GM18505 (cell line): ENCODE measurements around the gene PRDX2.
"Not testable (repeated sequence)": the region's sequence is repeated elsewhere in the genome, so short reads cannot be mapped to it uniquely, and the experiment has no call there.

ENCODE experiments used
- ATAC-seq: cut with Tn5 transposase; IDR thresholded peaks from one replicate; pipeline ENCODE4 v1.9.1; 2021; ENCODE audit not compliant: unreplicated experiment
- POLR2A ChIP-seq: IDR thresholded peaks from 4 replicates; pipeline ENCODE4 v1.6.1; 2011; ENCODE audit warnings: borderline replicate concordance; ENCODE audit not compliant: insufficient read depth, insufficient read length; ENCODE audit errors: extremely low read depth

PRDX2 gene

DNA sequence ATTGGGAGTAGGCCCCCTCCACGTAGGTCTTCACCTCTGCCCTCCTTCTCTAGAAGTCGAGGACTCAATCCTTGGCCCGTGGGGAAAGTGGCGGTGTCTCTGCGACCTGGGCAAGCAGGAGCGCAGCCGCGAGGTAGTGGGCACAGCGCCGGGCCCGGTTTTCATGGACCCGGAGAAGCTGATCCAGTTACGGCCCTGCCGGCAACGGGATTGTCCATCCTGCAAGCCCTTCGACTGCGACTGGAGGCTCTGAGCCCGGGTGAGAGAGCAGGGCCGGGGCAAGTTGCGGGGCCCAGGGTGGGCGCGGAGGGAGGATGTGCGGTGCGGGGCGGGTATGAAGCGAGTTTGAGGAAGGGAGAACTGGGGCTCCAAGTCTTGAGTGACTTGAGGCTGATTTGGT, 2.5 kb upstream of the PRDX2 start:
- TF ChIP-seq POLR2A, result no peak
- ATAC-seq, result no peak

DNA sequence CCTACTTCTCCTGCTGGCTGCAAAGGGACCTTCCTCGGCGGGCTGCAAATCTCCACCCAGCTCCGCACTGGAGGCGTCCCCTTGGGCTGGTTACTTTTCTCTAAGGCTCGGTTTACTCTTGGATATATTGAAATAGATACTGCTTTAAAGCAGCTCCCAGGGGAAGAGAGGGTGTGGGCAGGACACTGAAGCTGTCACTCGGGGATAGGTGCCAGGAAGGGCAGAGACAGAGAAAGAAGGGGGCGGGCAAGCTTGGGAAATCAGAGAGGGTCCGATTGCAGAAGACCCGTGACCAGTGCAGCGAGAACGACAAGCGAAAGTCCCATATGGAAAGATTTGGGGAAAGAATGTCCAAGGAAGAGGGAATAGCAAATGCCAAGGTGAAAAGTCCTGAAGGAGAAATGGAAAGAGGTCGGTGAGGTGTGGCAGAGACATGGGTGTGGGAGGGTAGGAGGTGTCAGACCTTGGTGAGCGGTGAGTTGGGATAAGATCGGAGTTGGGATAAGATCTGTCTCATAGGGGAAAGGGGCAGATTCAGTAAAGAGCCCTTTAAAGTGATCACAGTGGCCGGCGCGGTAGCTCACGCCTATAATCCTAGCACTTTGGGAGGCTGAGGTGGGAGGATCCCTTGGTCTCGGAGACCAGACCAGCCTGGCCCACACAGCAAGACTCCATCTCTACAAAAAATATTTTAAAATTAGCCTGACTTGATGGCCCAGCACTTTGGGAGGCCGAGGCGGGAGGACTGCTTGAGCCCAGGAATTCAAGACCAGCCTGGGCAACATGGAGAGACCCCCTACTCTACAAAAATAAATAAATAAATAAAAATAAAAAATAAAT, 887 bp upstream of the PRDX2 start:
- no peak for TF ChIP-seq POLR2A
- ATAC-seq, result no peak

DNA sequence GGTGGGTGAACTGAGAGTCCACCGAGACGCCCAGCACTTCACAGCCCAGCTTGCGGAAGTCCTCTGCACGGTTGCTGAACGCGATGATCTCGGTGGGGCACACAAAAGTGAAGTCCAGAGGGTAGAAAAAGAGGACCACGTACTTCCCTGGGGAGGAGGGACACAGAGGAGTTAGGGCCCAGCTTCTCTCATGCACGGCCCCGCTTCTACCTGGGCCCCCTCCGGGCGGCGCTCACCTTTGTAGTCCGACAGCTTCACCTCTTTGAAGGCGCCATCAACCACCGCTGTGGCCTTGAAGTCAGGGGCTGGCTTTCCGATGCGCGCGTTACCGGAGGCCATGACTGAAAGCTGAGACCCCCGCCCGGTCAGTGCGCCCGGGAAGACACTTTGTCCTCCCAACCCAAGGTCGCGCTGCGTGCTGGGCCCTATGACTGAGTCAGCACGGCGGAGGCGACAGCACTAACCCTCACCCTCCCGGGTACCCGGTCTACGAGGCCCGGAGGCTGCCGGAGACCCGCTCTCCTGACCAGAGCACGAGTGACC, 606 bp downstream of the PRDX2 start:
- TF ChIP-seq POLR2A, result no peak
- ATAC-seq, result no peak

DNA sequence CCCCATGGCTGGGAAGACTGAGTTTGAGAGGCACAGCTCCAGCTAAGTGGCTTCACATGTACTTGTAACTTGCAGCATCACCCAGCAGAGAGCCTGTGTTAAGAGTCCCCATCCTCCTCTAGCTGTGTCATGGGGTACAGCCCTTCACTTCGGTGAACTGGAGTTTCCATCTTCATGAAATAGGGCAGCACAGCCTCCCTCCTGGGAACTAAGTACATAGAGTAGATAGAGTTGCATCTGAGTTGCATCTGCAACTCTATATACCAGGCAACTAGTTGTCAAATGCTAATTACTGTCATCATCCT, 1.2 kb downstream of the PRDX2 start:
- TF ChIP-seq POLR2A, result no peak
- ATAC-seq, result no peak

DNA sequence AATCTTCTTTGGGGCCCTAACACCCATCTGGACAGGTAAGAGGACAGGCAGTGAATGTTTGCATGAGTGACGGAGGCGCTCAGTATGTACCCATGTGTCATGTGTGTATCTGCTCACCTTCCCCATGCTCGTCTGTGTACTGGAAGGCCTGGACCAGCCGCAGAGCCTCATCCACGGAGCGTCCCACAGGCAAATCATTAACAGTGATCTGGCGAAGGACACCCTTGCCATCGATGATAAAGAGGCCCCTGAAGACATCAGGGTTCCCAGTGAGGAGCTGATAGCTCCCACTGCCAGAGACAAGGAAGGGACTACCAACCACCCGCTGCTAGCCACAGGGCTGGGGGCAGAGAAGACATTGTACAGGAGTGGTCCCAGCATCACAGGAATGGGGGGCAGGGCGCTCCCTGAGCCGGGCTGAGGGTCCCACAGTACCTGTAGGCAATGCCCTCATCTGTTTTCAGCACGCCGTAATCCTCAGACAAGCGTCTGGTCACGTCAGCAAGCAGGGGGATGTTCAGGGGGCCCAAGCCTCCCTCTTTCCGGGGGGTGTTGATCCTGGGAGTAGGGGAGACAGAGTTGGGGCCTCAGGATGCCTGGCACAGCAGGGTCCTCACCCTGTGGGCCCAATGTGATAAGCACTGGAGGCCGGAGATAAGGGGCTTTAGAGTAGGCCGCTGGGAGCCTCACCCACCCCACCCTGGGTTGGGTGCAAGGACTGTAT, 1.7 kb downstream of the PRDX2 start:
- TF ChIP-seq POLR2A, result no peak
- no peak for ATAC-seq

DNA sequence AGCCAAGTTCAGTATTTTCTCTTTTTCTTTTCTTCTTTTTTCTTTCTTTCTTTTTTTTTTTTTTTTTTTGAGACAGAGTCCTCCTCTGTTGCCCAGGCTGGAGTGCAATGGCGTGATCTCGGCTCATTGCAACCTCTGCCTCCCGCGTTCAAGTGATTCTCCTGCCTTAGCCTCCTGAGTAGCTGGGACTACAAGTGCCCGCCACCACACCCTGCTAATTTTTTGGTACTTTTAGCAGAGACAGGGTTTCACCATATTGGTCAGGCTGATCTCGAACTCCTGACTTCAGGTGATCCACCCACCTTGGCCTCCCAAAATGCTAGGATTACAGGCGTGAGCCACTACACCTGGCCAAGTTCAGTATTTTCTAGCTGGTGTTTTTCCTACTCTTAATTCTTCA, 4.0 kb downstream of the PRDX2 start:
- ATAC-seq, result not testable (repeated sequence)

DNA sequence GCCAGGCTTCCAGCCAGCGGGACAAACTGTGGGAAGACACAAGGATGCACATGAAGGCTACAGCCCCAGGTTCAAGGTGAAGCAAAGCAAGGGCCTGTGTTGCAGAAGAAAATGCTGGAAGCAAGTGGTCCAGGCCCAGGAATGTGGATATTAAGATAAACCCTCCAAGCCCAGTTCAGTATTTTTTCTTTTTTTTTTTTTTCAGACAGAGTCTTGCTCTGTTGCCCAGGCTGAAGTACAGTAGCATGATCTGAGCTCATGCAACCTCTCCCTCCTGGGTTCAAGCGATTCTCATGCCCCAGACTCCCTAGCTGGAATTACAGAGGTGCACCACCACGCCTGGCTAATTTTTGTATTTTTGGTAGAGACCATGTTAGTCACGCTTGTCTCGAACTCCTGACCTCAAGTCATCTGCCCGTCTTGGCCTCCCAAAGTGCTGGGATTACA, 4.4 kb downstream of the PRDX2 start:
- no peak for ATAC-seq
- no peak for TF ChIP-seq POLR2A

DNA sequence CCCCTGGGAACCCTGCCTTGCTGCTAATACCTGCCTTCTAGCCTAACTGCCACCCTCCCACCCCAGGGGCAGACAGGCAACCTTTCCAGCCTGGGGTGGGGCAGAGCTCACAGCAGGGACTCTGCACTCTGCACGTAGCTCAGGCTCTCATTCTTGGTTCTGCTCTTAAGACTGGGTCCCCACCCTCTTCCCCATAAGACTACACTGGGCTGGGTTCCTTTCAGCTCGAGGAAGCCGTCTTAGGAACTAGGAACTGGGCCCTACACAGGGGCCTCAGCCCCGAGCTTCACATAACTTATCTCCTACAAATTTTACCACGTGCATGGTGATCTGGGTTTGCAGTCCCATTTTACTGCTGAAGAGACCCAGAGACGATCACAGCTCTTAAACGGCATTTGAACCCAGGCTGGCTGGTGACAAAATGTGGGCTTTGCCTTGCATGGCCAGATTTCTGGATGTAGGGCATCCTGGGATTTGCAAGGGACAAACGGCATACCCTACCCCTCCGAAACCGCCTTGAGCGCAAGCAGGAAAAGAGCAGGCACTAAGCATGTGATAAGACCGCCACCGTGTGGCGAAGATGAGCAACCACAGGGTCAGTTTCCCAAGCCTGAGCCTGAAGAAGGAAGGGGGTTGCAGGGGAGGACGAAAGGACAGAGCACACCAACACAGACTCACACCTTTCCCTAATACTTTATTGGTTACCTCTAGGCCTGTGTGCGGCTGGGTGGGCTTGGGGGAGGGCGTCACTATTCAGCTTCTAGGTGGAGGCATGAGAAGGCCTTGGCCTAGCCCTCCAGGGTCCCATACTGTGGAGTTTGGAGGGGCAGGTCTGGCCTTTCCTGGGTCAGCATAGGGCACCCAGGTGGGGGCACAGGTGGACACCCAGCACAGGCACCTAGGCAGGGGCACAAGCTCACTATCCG, 5.2 kb downstream of the PRDX2 start:
- no peak for TF ChIP-seq POLR2A

DNA sequence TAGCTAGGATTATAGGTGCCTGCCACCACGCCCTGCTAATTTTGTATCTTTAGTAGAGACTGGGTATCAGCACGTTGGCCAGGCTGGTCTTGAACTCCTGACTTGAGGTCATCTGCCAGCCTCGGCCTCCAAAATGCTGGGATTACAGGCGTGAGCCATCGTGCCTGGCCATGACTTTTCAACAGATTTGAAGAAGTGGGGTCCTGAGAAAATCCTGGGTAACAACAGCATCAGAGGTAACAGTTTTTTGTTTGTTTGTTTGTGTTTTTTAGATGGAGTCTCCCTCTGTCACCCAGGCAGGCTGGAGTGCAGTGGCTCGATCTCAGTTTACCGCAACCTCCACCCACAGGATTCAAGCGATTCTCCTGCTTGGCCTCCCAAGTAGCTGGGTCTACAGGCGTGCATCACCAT, 6.6 kb downstream of the PRDX2 start:
- TF ChIP-seq POLR2A, result no peak
- ATAC-seq, result no peak

More for the DNA sequence above, 5.2 kb downstream of the PRDX2 start:
- ATAC-seq, result no peak

DNA sequence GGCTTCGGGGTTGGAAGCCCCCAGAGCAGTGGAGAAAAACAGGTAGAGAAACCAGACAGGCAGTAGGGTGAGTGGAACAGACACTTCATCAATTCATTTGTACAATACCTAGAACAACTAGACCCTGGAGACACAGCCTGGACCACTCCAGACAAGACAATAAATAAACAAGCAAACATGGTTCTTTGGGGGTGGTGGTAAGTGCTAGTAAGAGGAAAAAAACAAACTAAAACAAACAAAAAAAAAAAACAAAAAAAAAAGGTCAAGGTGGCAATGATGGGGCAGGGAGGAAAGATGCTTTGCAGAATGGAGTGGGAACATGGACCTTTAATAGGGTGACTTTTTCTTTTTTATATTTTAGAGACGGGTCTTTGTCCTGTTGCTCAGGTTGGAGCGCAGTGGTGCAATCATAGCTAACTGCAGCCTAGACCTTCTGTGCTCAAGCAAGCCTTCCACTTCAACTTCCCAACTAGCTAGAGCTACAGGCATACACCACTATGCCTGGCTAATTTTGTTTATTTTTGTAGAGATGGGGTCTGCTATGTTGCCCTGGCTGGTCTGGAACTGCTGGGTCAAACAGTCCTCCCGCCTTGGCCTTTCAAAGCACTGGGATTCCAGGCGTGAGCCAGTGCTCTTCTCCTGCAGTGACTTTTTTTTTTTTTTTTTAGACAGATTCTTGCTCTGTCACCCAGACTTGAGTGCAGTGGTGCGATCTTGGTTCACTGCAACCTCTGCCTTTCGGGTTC, 7.2 kb downstream of the PRDX2 start:
- no peak for ATAC-seq
- TF ChIP-seq POLR2A, result no peak

DNA sequence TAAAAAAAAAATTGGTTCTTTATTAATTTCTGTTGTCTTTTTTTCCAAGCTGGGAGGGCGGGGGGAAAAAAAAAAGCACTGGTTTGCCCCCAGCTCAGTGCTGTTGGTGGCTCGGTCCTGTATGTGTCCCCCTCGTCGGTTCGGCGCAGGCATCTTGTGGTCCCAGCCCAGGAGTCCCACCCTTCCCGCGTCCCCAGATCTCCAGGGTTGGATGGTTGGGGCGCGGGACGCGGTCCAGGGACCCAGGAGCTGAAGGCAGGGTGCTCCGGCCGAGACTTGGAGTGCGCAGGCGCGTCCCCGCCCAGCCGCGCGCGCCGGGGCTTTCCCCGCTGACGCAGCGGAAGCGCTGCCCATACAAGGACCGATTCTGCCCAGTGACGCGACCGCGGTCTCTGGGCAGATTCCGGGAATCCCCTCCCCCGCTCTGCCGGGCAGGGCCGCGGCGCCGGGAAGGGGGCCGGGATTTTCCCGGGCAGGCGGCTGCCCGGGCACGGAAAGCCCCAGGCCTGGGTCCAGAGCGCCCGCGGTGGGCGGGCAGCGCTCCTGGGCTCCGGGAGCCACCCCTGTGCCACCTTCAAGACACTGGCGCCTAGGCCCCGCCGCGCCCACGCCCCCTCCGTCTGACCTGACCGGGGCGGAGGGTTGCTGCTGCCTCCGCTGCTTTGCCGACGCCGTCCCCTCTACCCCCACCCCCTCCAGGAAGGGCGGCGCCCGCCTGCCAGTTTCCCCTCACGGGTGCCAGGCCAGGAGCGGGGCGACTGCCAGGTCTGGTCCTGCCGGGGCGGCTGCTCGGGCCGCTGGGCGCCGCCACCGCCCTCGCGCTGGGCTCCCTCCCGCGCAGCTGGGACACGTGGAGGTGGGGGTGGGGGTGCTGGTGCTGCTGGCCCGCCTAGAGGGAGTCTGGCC, 8.1 kb downstream of the PRDX2 start:
- TF ChIP-seq POLR2A, result peak; percentile 86
- ATAC-seq, result peak; percentile 35
